ENCODE results near the gene PAPPA.

PAPPA gene

GRCh38 chr9:116207371-116208111 lies 54.0 kb downstream of the PAPPA start:
- Histone ChIP-seq H3K4me1 (ENCODE audit: insufficient read depth, low read length) (no peaks in the 10 kb centered on the region), H2AFZ (ENCODE audit: low read depth, low read length) (no peak overlapping the region), H3K9me3 (ENCODE audit: low read length) (no peaks in the 10 kb centered on the region), H3K27me3 (ENCODE audit: insufficient read depth, low read length) (no peaks in the 10 kb centered on the region), H3K4me3 (ENCODE audit: low read length) (no peak overlapping the region), H3K36me3 (ENCODE audit: insufficient read depth, low read length) (peaks cover 2% of the 10 kb centered on the region)

DNA sequence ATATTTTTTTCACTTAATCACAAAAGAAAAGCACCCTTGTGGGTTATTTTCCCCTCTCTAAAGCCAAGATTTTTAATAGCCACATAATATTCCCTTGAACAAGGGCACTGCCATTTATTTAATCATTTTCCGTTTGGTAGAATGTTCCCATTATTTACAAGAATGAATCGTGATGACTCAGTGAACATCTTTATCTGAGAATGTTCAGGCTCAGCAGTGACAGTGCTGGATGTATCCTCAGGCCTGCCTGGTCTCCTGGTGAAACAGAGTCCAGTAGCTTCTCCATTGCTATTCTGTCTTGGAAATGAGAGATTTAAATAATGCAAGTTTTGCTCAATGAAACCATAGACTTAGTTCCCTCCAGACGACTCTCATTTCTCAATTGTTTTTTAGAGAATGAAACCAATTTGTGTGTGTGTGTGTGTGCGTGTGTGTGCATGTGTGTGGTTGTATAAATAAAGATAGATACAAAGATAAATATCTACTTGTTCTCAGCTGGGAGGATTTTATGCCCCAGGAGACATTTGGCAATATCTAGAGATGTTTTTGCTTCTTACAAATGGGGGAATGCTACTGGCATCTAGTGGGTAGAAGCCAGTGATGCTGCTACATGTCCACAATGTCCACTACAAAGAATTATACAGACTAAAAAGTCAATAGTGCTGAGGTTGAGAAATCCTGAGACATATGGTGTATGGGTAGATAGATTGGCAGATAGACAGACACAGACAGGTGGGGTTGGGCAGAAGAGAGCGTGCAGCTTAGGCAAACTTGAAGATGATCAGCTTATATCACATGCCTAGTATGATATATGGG lies 55.0 kb downstream of the PAPPA start:
- H3K4me1 ChIP-seq (ENCODE audit: insufficient read depth, low read length) = no peaks in the 10 kb centered on the region
- no peaks in the 10 kb centered on the region for H3K27me3 ChIP-seq (ENCODE audit: insufficient read depth, low read length)
- H3K4me3 ChIP-seq (ENCODE audit: low read length) = no peak overlapping the region
- H3K36me3 ChIP-seq (ENCODE audit: insufficient read depth, low read length) = peaks cover 2% of the 10 kb centered on the region
- no peak overlapping the region for H2AFZ ChIP-seq (ENCODE audit: low read depth, low read length)
- no peaks in the 10 kb centered on the region for H3K9me3 ChIP-seq (ENCODE audit: low read length)

GRCh38 chr9:116209414-116210116 lies 56.0 kb downstream of the PAPPA start:
- H3K4me3 ChIP-seq (ENCODE audit: low read length) = no peak overlapping the region
- no peak overlapping the region for H2AFZ ChIP-seq (ENCODE audit: low read depth, low read length)
- peaks cover 2% of the 10 kb centered on the region for H3K36me3 ChIP-seq (ENCODE audit: insufficient read depth, low read length)
- no peaks in the 10 kb centered on the region for H3K9me3 ChIP-seq (ENCODE audit: low read length)
- H3K4me1 ChIP-seq (ENCODE audit: insufficient read depth, low read length) = no peaks in the 10 kb centered on the region
- no peaks in the 10 kb centered on the region for H3K27me3 ChIP-seq (ENCODE audit: insufficient read depth, low read length)

DNA sequence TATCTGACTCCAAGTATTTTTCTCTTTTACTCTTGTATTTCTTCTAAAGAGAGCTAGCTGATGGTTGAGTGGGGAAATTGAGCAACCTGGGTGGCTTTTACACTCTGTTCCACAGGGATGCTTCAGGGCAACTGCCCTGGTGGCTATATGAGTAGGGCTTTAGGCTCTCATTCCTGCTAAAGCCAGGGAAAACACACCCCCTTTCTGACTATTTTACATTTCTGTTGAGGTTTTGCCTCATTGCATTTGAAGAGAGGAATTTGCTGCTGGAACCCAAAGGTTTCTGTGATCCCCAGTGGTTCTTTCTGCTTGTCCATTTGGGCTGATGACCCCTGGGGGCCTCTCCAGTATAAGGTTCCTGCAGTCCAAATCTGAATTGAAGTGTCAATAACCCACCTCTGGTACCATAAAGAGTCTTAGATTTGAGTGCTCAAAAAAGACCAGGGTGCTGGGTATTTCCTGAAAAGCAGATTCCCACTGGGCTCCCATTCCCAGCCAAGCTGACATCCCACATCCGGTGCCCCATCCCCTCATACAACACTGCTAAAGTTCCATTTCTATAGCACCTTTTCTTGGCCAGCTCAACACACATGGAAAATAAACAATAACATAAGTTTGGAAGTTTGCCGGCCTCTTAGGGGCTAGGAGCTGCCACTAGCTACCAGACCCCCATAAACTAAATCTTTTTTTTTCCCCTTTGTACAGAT lies 59.5 kb downstream of the PAPPA start:
- H2AFZ ChIP-seq (ENCODE audit: low read depth, low read length) = no peak overlapping the region
- no peak overlapping the region for H3K4me3 ChIP-seq (ENCODE audit: low read length)
- H3K27me3 ChIP-seq (ENCODE audit: insufficient read depth, low read length) = no peaks in the 10 kb centered on the region
- no peaks in the 10 kb centered on the region for H3K4me1 ChIP-seq (ENCODE audit: insufficient read depth, low read length)
- H3K9me3 ChIP-seq (ENCODE audit: low read length) = no peaks in the 10 kb centered on the region
- peaks cover 2% of the 10 kb centered on the region for H3K36me3 ChIP-seq (ENCODE audit: insufficient read depth, low read length)

- Histone ChIP-seq H3K4me1 (ENCODE audit: insufficient read depth, low read length) (no peaks in the 10 kb centered on the region), H3K27me3 (ENCODE audit: insufficient read depth, low read length) (no peaks in the 10 kb centered on the region), H3K36me3 (ENCODE audit: insufficient read depth, low read length) (peaks cover 2% of the 10 kb centered on the region)
Measured at GRCh38 chr9:116213693-116214047, 60.1 kb downstream of the PAPPA start.

GRCh38 chr9:116218399-116218798 lies 64.8 kb downstream of the PAPPA start:
- no peaks in the 10 kb centered on the region for H3K36me3 ChIP-seq (ENCODE audit: insufficient read depth, low read length)

More at GRCh38 chr9:116213693-116214047, 60.1 kb downstream of the PAPPA start:
- Histone ChIP-seq H3K4me3 (ENCODE audit: low read length) (no peak overlapping the region), H3K9me3 (ENCODE audit: low read length) (no peaks in the 10 kb centered on the region), H2AFZ (ENCODE audit: low read depth, low read length) (no peak overlapping the region)

DNA sequence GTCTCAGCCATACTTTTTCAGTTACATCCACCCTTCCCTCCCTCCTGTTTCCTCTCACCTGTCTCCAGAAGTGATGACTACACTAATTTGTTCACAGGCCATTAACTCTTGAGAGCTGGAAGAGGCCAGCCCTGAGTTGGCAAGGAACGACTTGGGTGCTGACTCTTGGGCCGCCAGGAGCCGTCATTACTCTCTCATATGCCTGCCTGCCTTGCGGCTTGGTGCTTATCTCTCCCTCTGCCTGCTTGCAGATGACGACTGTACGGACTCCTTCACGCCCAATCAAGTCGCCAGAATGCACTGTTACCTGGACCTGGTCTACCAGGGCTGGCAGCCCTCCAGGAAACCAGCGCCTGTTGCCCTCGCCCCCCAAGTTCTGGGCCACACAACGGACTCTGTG lies 66.1 kb downstream of the PAPPA start:
- Histone ChIP-seq H3K9me3 (ENCODE audit: low read length) (no peaks in the 10 kb centered on the region), H3K36me3 (ENCODE audit: insufficient read depth, low read length) (no peaks in the 10 kb centered on the region), H2AFZ (ENCODE audit: low read depth, low read length) (no peak overlapping the region), H3K4me1 (ENCODE audit: insufficient read depth, low read length) (peaks cover 10% of the 10 kb centered on the region), H3K27me3 (ENCODE audit: insufficient read depth, low read length) (no peaks in the 10 kb centered on the region), H3K4me3 (ENCODE audit: low read length) (no peak overlapping the region)

More at GRCh38 chr9:116218399-116218798, 64.8 kb downstream of the PAPPA start:
- Histone ChIP-seq H3K27me3 (ENCODE audit: insufficient read depth, low read length) (no peaks in the 10 kb centered on the region), H3K9me3 (ENCODE audit: low read length) (no peaks in the 10 kb centered on the region), H3K4me3 (ENCODE audit: low read length) (no peak overlapping the region), H3K4me1 (ENCODE audit: insufficient read depth, low read length) (peaks cover 10% of the 10 kb centered on the region), H2AFZ (ENCODE audit: low read depth, low read length) (no peak overlapping the region)

DNA sequence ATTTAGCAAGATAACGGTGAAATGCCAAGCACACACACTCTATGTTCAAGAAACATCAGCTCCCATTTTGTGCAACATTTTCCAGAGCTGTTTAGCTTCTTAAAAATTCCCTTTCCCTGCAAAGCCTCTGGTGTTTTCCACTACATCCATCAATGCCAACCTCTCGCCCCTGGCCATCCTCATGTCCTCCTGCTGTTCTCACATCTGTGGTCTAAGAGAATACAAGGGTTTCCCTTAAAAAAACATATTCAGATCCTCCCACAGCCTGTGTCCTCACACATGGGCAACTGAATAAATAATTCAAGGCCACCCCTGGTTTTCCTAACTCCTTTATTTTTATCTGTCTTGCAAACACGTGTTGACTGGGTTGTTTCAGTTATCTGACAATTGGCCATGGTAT lies 70.3 kb downstream of the PAPPA start:
- H3K4me3 ChIP-seq (ENCODE audit: low read length) = no peak overlapping the region
- H3K4me1 ChIP-seq (ENCODE audit: insufficient read depth, low read length) = peaks cover 10% of the 10 kb centered on the region
- H3K27me3 ChIP-seq (ENCODE audit: insufficient read depth, low read length) = no peaks in the 10 kb centered on the region
- H3K9me3 ChIP-seq (ENCODE audit: low read length) = no peaks in the 10 kb centered on the region
- no peak overlapping the region for H2AFZ ChIP-seq (ENCODE audit: low read depth, low read length)
- H3K36me3 ChIP-seq (ENCODE audit: insufficient read depth, low read length) = no peaks in the 10 kb centered on the region

DNA sequence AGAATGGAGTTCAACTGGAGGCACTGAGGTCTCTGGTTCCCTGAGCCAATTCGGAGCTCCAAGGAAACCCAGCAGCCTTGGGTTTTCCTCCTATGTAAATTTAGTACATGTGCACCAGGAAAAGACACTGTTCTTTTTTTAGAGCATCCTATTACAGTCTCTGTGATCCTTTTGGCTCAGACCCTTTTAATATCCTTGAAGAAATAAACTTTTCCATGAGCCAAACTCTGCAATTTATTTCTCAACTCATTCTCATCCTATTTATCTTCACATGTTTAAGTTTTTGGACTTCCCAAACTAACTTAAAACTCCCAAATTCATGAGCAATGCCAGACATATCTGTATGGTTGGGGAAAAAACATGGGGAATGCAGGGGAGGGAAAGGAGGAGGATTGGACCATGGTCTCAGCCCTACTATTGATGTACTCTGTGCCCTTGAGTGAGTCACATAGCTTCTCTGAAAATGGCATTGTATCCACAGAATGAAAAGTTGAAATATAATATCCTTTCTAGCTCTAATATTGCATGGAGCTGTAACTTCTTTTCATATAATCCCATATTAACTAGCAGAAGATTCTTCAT lies 76.6 kb downstream of the PAPPA start:
- peaks cover 1% of the 10 kb centered on the region for H3K36me3 ChIP-seq (ENCODE audit: insufficient read depth, low read length)
- no peaks in the 10 kb centered on the region for H3K4me1 ChIP-seq (ENCODE audit: insufficient read depth, low read length)
- no peaks in the 10 kb centered on the region for H3K27me3 ChIP-seq (ENCODE audit: insufficient read depth, low read length)
- no peak overlapping the region for H3K4me3 ChIP-seq (ENCODE audit: low read length)
- H3K9me3 ChIP-seq (ENCODE audit: low read length) = no peaks in the 10 kb centered on the region
- H2AFZ ChIP-seq (ENCODE audit: low read depth, low read length) = no peak overlapping the region

DNA sequence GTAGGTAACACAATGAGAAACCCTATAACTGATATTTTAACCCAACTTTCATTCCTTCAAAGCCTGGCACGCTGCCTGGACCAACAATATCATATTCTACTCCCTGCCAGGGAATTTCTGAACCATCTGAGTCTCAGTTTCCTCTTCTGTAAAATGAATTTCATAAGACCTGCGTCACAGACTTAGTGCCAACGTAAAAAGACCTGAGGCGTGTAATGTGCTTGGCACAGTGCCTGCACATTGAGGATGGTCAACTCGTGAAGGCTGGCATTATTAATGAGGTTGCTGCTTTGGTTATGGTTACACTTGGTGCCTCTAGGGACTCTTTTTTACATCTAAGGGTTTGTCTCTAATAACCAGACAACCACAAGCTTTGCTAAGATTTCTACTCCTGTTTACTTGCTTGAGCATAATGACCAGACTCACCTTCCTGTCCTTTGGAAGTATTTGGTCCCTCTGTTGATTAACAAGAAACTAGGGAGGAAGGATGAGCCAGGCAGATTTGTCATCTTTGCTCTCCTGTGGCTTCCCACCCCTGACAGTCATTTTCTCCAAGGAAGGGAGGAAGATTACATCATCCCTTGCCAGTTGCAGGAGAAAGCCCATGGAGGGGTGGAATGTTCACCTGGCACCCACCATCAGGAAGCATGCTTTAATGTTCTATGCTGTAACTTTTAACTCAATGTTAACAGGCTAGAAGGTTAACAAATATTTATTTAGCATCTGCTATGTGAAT lies 79.0 kb downstream of the PAPPA start:
- no peak overlapping the region for H2AFZ ChIP-seq (ENCODE audit: low read depth, low read length)
- no peak overlapping the region for H3K4me3 ChIP-seq (ENCODE audit: low read length)
- H3K27me3 ChIP-seq (ENCODE audit: insufficient read depth, low read length) = no peaks in the 10 kb centered on the region
- H3K9me3 ChIP-seq (ENCODE audit: low read length) = no peaks in the 10 kb centered on the region
- peaks cover 6% of the 10 kb centered on the region for H3K36me3 ChIP-seq (ENCODE audit: insufficient read depth, low read length)
- no peaks in the 10 kb centered on the region for H3K4me1 ChIP-seq (ENCODE audit: insufficient read depth, low read length)

DNA sequence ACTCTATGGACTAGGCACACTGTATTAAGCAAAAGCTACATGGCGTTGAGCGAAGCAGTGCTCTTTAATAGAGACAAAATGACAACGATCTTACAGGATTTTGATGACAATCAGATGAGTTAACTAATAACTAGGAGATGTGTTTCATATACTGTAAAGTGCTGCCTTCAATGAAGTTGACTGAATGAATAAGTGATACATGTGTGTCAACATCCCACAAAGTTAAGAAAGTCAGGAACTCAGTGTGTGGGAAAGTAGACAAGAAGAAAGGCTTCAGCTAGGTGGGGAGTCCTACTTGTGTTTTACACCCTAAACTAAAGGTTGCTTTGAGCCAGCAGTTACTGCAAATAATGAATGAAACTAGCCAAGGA lies 79.6 kb downstream of the PAPPA start:
- Histone ChIP-seq H3K4me3 (ENCODE audit: low read length) (no peak overlapping the region), H3K36me3 (ENCODE audit: insufficient read depth, low read length) (peaks cover 6% of the 10 kb centered on the region), H2AFZ (ENCODE audit: low read depth, low read length) (no peak overlapping the region), H3K9me3 (ENCODE audit: low read length) (no peaks in the 10 kb centered on the region), H3K4me1 (ENCODE audit: insufficient read depth, low read length) (no peaks in the 10 kb centered on the region), H3K27me3 (ENCODE audit: insufficient read depth, low read length) (no peaks in the 10 kb centered on the region)

GRCh38 chr9:116234081-116234480 lies 80.5 kb downstream of the PAPPA start:
- Histone ChIP-seq H3K4me3 (ENCODE audit: low read length) (no peak overlapping the region), H3K36me3 (ENCODE audit: insufficient read depth, low read length) (peaks cover 6% of the 10 kb centered on the region), H2AFZ (ENCODE audit: low read depth, low read length) (no peak overlapping the region), H3K4me1 (ENCODE audit: insufficient read depth, low read length) (no peaks in the 10 kb centered on the region), H3K27me3 (ENCODE audit: insufficient read depth, low read length) (no peaks in the 10 kb centered on the region), H3K9me3 (ENCODE audit: low read length) (no peaks in the 10 kb centered on the region)

Data from neuron (in vitro differentiated cells).